Heart left ventricle (tissue), 13 donors: ENCODE results near the gene MTOR.

Experiments used
- POLR2A ChIP-seq, 2 donors: fragments of 450-650 bp; IDR thresholded peaks; one replicate each; pipeline ENCODE4 v1.6.1; 2017; ENCODE audit warnings: antibody characterized with exemption in 2 of 2, mild to moderate bottlenecking in 2 of 2, moderate library complexity in 2 of 2
- TF ChIP-seq, protein P1 (sequence below), 12 donors: fragments of 200-600 bp; sonication (generic) in 4 of 12; IDR thresholded peaks; one replicate each; pipeline versions ENCODE4 v1.5.0 to v1.8.0; 2018 to 2022; ENCODE audit warnings: antibody characterized with exemption in 12 of 12, mild to moderate bottlenecking in 5 of 12
- donor health status: ischemic (EF 13 %, LVEDD 7.1; RV severe dilation, severe dysfunction).
- donor health status: DM: no; HTN: yes; CAD: no.
- donor health status: DM: no; HTN: no; CAD: no.
- donor health status: ischemic (EF 25% LVEDD 6.9; RV normal size, moderate dysfunction).
- donor health status: ischemic (EF 25% LVEDD 5.7; RV mildly dilated, moderate dysfunction).
- donor health status: ischemic (EF 35%, LVEDD 5.7; RV mildly dilated, moderate dysfunction).
- donor health status: nonischemic (EF 11% LVEDD 7.7; RV severe dilation, severe dysfunction).
- donor health status: DM: yes; HTN: yes; CAD: no.
- donor health status: PGD.
- donor health status: ischemic (EF 29% LVEDD 5.4; RV normal size, mild dysfunction).
- donor health status: nonischemic (EF 23%, LVEDD 6.1; RV moderate dilation, normal function).

DNA sequence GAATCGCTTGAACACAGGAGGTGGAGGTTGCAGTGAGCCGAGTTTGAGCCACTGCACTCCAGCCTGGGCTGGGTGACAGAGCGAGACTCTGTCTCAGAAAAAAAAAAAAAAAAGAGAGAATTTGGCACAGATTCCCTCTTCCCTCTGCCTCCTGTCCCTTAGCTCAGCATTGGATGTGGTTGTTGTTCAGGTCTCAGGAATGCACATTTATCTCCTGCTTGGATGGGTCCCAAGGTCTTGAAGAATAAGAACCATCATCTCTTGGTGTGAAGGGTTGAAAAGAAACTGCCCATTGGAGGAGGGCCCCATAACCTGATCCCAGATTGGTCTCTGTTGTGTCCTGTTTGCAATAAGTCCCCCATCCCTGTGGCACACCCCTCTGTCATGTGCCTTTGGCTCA lies 45.5 kb upstream of the MTOR start:
- TF ChIP-seq, protein P1, sequence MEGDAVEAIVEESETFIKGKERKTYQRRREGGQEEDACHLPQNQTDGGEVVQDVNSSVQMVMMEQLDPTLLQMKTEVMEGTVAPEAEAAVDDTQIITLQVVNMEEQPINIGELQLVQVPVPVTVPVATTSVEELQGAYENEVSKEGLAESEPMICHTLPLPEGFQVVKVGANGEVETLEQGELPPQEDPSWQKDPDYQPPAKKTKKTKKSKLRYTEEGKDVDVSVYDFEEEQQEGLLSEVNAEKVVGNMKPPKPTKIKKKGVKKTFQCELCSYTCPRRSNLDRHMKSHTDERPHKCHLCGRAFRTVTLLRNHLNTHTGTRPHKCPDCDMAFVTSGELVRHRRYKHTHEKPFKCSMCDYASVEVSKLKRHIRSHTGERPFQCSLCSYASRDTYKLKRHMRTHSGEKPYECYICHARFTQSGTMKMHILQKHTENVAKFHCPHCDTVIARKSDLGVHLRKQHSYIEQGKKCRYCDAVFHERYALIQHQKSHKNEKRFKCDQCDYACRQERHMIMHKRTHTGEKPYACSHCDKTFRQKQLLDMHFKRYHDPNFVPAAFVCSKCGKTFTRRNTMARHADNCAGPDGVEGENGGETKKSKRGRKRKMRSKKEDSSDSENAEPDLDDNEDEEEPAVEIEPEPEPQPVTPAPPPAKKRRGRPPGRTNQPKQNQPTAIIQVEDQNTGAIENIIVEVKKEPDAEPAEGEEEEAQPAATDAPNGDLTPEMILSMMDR (IDR thresholded peaks at IDR 0.05) = no peak
- TF ChIP-seq POLR2A (IDR thresholded peaks at IDR 0.05) = no peak
